Activated naive CD4-positive, alpha-beta T cell treated with anti-CD3 and anti-CD28 coated beads, Interleukin-2, amount 10 ng/mL, durations not matched to agents 7 days and 5 days (primary cell): ENCODE data around the gene MTMR10.

Experiments used
- CTCF ChIA-PET: fragments of 350-600 bp; sonication (Branson Sonifier 250); formaldehyde crosslinking; loops from one replicate; lab custom pipeline; 2021; ENCODE audit warnings: antibody characterized with exemption; lab: Charles Lee
- DNase-seq: peaks from one replicate; pipeline ENCODE4 v3.0.0-alpha.2; 2020
- H3K27ac Mint-ChIP-seq: one replicate; pipeline ENCODE4 v1.8.0; 2021; ENCODE audit warnings: mild to moderate bottlenecking, moderate library complexity, mixed read lengths
- H3K27me3 Mint-ChIP-seq: one replicate; pipeline ENCODE4 v1.8.0; 2021; ENCODE audit warnings: mild to moderate bottlenecking, mixed read lengths
- H3K36me3 Mint-ChIP-seq: one replicate; pipeline ENCODE4 v1.8.0; 2021; ENCODE audit warnings: mixed read lengths
- H3K4me1 Mint-ChIP-seq: one replicate; pipeline ENCODE4 v1.8.0; 2021; ENCODE audit warnings: mixed read lengths
- H3K4me3 Mint-ChIP-seq: one replicate; pipeline ENCODE4 v1.8.0; 2021; ENCODE audit warnings: mild to moderate bottlenecking, moderate library complexity, mixed read lengths
- H3K9me3 Mint-ChIP-seq: one replicate; pipeline ENCODE4 v1.8.0; 2021; ENCODE audit warnings: mixed read lengths

MTMR10 gene

GRCh38 chr15:30997270-30997669 lies 5.8 kb upstream of the MTMR10 start:
- peaks cover 35% of the 10 kb centered on the region for H3K27me3 Mint-ChIP-seq
- CTCF ChIA-PET: no interaction called here
- no peak for DNase-seq
- H3K27ac Mint-ChIP-seq: no peak overlapping the region
- H3K4me1 Mint-ChIP-seq: peaks cover 16% of the 10 kb centered on the region
- H3K36me3 Mint-ChIP-seq: no peaks in the 10 kb centered on the region
- no peaks in the 10 kb centered on the region for H3K9me3 Mint-ChIP-seq
- no peak overlapping the region for H3K4me3 Mint-ChIP-seq

GRCh38 chr15:30992249-30992864 lies 929 bp upstream of the MTMR10 start:
- Mint-ChIP-seq H3K4me3 (peak overlapping the region; percentile 76), H3K27me3 (peaks cover 6% of the 10 kb centered on the region), H3K4me1 (peaks cover 28% of the 10 kb centered on the region), H3K36me3 (peaks cover 15% of the 10 kb centered on the region), H3K9me3 (no peaks in the 10 kb centered on the region), H3K27ac (peak overlapping the region; percentile 81)
- CTCF ChIA-PET: interaction anchor here (1.7 kb wide), 1 partner anchor 137 kb away, joined by 3 read pairs; no protein-coding TSS in a partner anchor
- DNase-seq: no peak

DNA sequence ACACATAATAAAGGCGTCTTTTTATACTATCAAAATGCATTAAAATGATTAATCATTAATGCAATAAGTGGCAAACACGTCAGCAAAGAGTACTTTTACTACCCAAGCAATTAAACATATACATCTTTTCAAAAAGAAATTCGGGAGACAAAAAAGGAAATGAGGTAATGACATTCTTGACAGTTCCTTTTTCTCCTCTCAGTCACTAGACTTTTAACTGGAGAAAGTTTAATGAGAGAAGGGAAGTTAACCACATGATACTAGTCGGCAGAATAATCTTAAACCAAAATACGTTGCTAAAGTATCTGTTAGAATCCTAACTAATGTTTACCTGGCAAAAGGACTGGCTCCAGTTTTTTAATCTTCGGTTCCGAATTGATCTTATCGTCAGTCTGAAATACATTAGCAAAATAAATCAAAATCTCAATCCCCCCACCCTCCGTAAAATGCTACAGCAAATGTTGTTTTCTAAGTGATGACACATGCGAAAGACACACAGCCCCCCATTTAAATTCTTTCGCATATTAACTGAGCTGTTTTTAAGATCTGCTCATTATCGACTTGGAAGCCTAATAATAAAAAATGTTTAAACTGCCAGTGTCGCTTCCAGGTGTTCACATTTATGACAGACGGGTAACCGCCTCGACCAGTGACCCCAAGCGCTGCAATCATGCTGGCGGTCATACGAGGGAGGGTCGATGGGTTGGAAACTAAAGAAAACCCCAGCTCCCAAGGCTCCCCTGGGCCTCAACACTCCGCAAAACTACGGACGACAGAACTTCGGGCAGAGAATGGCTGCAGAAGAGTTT lies 778 bp downstream of the MTMR10 start:
- CTCF ChIA-PET: interaction anchor here (0.6 to 1.7 kb wide), 3 partner anchors 9 to 139 kb away, joined by 3 read pairs; no protein-coding TSS in a partner anchor
- Mint-ChIP-seq H3K36me3 (peaks cover 20% of the 10 kb centered on the region), H3K4me1 (peaks cover 35% of the 10 kb centered on the region), H3K27ac (peak overlapping the region; percentile 94), H3K4me3 (peak overlapping the region; percentile 96), H3K9me3 (no peaks in the 10 kb centered on the region), H3K27me3 (peaks cover 6% of the 10 kb centered on the region)
- DNase-seq: no peak

DNA sequence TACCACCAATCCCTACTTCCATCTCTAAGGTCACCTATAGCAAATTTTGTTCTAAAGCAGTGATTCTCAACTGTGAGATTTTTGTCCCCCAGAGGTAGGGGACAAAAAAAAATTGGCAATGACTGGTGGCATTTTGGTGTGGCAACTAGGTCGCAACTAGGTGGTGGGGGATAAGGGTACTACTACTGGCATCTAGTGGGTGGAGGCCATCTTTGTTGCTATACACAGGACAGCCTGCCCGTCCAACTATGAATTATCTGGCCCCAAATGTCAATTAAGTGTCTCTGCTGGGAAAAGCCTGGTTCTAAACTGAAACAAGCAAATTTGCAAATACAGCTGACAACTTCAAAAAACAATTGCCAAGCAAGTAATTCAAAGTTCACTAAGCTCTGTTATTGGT lies 1.4 kb downstream of the MTMR10 start:
- Mint-ChIP-seq H3K36me3 (peaks cover 26% of the 10 kb centered on the region), H3K9me3 (no peaks in the 10 kb centered on the region), H3K4me3 (peak overlapping the region; percentile 96), H3K27me3 (peaks cover 3% of the 10 kb centered on the region), H3K27ac (peak overlapping the region; percentile 94), H3K4me1 (peaks cover 41% of the 10 kb centered on the region)
- DNase-seq: no peak
- CTCF ChIA-PET: interaction anchor here (1.5 kb wide), 1 partner anchor 21 kb away, joined by 3 read pairs; no protein-coding TSS in a partner anchor

GRCh38 chr15:30985081-30985531 lies 6.3 kb downstream of the MTMR10 start:
- Mint-ChIP-seq H3K4me1 (peaks cover 48% of the 10 kb centered on the region), H3K27ac (no peak overlapping the region)
- CTCF ChIA-PET: no interaction called here

GRCh38 chr15:30984542-30984941 lies 6.9 kb downstream of the MTMR10 start:
- H3K36me3 Mint-ChIP-seq: peaks cover 51% of the 10 kb centered on the region
- no peak for DNase-seq
- H3K4me1 Mint-ChIP-seq: peaks cover 49% of the 10 kb centered on the region
- H3K9me3 Mint-ChIP-seq: no peaks in the 10 kb centered on the region
- no peaks in the 10 kb centered on the region for H3K27me3 Mint-ChIP-seq
- no peak overlapping the region for H3K4me3 Mint-ChIP-seq
- CTCF ChIA-PET: no interaction called here
- no peak overlapping the region for H3K27ac Mint-ChIP-seq

More at GRCh38 chr15:30985081-30985531, 6.3 kb downstream of the MTMR10 start:
- no peaks in the 10 kb centered on the region for H3K9me3 Mint-ChIP-seq
- no peaks in the 10 kb centered on the region for H3K27me3 Mint-ChIP-seq
- H3K36me3 Mint-ChIP-seq: peaks cover 49% of the 10 kb centered on the region
- no peak for DNase-seq
- H3K4me3 Mint-ChIP-seq: no peak overlapping the region

- H3K27me3 Mint-ChIP-seq: no peaks in the 10 kb centered on the region
- peaks cover 54% of the 10 kb centered on the region for H3K36me3 Mint-ChIP-seq
- no peak for DNase-seq
- CTCF ChIA-PET: no interaction called here
- H3K27ac Mint-ChIP-seq: no peak overlapping the region
- no peaks in the 10 kb centered on the region for H3K9me3 Mint-ChIP-seq
- H3K4me1 Mint-ChIP-seq: peaks cover 53% of the 10 kb centered on the region
- H3K4me3 Mint-ChIP-seq: no peak overlapping the region
Observed at GRCh38 chr15:30984118-30984517, 7.3 kb downstream of the MTMR10 start.

GRCh38 chr15:30979457-30979856 lies 12.0 kb downstream of the MTMR10 start:
- peaks cover 33% of the 10 kb centered on the region for H3K4me1 Mint-ChIP-seq
- H3K9me3 Mint-ChIP-seq: no peaks in the 10 kb centered on the region
- peaks cover 49% of the 10 kb centered on the region for H3K36me3 Mint-ChIP-seq
- no peak for DNase-seq
- no peak overlapping the region for H3K4me3 Mint-ChIP-seq
- no peaks in the 10 kb centered on the region for H3K27me3 Mint-ChIP-seq
- CTCF ChIA-PET: interaction anchor here (1.0 kb wide), 1 partner anchor 218 kb away, joined by 3 read pairs; no protein-coding TSS in a partner anchor
- no peak overlapping the region for H3K27ac Mint-ChIP-seq

- Mint-ChIP-seq H3K27me3 (no peaks in the 10 kb centered on the region), H3K27ac (no peak overlapping the region), H3K9me3 (no peaks in the 10 kb centered on the region), H3K4me1 (peaks cover 27% of the 10 kb centered on the region), H3K36me3 (peaks cover 51% of the 10 kb centered on the region), H3K4me3 (no peak overlapping the region)
- no peak for DNase-seq
- CTCF ChIA-PET: no interaction called here
Observed at GRCh38 chr15:30978328-30978727, 13.1 kb downstream of the MTMR10 start.

- Mint-ChIP-seq H3K4me1 (peaks cover 22% of the 10 kb centered on the region), H3K9me3 (no peaks in the 10 kb centered on the region), H3K27me3 (no peaks in the 10 kb centered on the region), H3K36me3 (peaks cover 54% of the 10 kb centered on the region), H3K4me3 (no peak overlapping the region), H3K27ac (no peak overlapping the region)
- CTCF ChIA-PET: no interaction called here
- DNase-seq: no peak
Observed at GRCh38 chr15:30974112-30974511, 17.3 kb downstream of the MTMR10 start.

DNA sequence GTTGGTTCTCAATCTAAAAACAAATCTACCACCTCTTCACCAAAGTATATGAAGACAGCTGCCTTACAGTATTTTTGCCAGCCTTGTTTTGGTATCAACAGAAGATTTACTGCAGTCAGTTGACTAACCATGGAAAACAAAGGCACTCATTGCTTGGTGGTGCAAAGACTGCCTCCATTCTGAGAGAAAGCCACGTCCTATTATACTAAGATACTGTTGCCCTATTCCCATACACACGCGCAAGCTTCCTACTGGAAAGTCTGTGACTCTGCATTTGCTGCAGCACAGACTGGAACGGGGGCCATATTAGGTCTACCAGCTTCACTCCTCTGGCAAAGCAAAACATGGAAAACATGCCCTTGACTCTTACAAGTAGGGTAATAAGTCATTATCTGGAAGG lies 18.0 kb downstream of the MTMR10 start:
- Mint-ChIP-seq H3K27ac (no peak overlapping the region), H3K9me3 (no peaks in the 10 kb centered on the region), H3K36me3 (peaks cover 50% of the 10 kb centered on the region), H3K4me1 (peaks cover 19% of the 10 kb centered on the region), H3K27me3 (no peaks in the 10 kb centered on the region), H3K4me3 (no peak overlapping the region)
- no peak for DNase-seq
- CTCF ChIA-PET: no interaction called here

DNA sequence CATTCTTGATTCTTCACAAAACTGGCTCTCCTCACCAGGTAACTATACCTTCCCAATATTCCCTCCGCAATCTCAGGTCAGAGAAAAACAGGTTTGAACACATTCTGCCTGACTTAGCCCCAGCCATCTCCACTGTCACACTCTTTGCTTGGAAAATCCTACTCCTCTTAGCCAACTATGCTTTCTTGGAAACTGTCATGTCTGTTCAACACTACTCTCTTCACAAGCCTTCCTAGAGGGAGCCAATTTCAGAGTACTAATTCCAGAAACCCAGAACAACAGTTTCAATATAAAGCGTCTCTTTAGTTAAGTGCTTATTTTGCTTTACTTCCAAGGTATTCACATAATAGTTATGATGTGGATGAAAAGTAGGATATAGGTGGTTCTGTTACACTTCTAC lies 21.7 kb downstream of the MTMR10 start:
- Mint-ChIP-seq H3K4me1 (peaks cover 22% of the 10 kb centered on the region), H3K27ac (no peak overlapping the region), H3K27me3 (no peaks in the 10 kb centered on the region), H3K36me3 (peaks cover 50% of the 10 kb centered on the region), H3K9me3 (no peaks in the 10 kb centered on the region), H3K4me3 (no peak overlapping the region)
- CTCF ChIA-PET: interaction anchor here (3.4 kb wide), 1 partner anchor 160 kb away, joined by 13 read pairs; no protein-coding TSS in a partner anchor
- no peak for DNase-seq

DNA sequence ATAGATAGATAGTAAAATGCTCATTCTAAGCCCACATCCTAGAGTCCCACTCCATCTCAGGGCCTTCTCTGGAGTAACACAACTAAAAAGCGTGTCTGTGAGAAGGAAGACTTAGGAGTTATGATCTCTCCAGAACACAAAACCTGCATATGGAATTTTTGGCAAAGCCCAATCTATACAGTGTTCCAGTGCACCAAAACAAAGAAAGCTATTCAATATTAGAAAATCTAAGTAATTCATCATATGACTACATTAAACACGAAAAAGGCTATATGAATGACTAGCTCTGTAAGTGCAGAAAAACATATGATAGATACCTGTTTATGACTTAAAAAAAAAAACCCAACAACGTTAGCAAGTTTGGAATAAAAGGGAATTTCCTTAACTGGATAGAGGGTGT lies 27.7 kb downstream of the MTMR10 start:
- Mint-ChIP-seq H3K4me3 (no peak overlapping the region), H3K4me1 (peaks cover 23% of the 10 kb centered on the region), H3K27ac (no peak overlapping the region), H3K36me3 (peaks cover 37% of the 10 kb centered on the region), H3K27me3 (no peaks in the 10 kb centered on the region), H3K9me3 (no peaks in the 10 kb centered on the region)
- CTCF ChIA-PET: interaction anchor here (0.7 kb wide), 1 partner anchor 351 kb away, joined by 3 read pairs; no protein-coding TSS in a partner anchor
- no peak for DNase-seq

- Mint-ChIP-seq H3K27ac (peak overlapping the region; percentile 6), H3K9me3 (no peaks in the 10 kb centered on the region), H3K4me3 (no peak overlapping the region), H3K27me3 (no peaks in the 10 kb centered on the region), H3K4me1 (peaks cover 21% of the 10 kb centered on the region), H3K36me3 (peaks cover 43% of the 10 kb centered on the region)
- DNase-seq: no peak
- CTCF ChIA-PET: interaction anchor here (1.8 kb wide), 1 partner anchor 166 kb away, joined by 7 read pairs; no protein-coding TSS in a partner anchor
Observed at GRCh38 chr15:30962659-30963058, 28.8 kb downstream of the MTMR10 start.
